Measurements from ENCODE around the gene PTGDR2.
"Not testable (repeated sequence)": the region's sequence is repeated elsewhere in the genome, so short reads cannot be mapped to it uniquely, and the experiment has no call there.

Gene PTGDR2

DNA sequence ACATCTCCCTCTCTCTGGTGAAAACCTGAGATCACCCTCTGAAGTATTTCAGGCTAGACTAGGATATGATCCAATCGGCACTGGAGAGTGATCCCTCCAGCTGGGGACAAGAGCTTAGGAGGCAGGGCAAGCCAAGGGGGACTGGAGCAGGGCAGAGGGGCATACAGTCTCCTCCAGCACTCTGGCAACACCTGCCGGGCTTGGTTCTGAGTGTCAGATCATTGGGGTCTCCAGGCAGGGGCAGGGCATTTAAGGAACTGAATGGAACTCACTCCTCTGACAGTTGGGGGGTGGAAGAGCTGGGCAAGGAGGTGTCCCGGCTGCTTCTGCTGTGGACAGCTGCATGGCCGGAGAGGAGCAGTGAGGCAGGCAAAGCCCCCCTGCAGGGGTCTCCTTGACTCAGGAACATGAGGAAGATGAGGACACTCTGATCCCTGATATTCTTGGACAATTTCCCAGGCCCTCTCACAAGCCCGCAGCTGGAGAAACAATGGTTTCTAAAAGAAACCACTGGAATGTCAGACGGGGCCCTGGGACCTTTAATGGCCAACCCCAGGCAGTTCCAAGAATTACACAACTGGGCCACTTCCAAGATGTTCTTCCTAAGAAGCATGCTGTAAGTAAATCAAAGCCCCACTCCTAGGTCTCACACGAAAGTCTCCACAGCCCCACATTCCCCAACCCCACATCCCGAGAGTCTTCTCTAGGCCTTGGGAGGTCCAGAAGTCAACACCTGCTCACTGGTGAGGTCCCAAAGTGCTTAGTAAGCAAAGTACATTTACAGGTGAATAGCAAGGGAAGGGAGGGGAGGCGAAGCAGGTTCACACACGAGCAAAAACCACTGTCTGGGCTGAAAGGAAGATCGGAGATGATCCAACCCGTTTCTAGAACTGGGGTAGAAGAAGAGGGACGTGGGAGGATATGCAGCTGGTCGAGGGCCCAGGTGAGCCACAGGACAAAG lies 15.0 kb downstream of the PTGDR2 start:
- DNase-seq, result peak; percentile 64

DNA sequence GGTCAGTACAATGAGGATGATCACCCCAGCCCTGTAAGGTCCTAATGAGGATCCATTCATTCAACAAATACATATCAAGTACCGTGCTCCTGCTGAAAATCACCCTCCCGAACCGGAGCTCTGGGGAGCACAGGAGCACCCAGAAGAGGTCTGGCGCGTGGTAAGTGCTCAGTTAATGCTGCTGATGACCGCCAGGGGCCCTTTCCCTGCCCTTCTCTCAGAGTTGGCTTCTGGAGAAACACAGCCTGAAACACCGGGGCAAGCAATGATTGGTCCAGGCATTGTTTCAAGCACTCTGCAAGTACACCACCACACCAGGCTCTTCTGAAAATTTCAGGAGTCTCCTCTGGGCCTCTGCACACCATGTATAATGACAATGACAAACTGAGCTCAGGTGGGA lies 17.6 kb downstream of the PTGDR2 start:
- DNase-seq, result no peak

DNA sequence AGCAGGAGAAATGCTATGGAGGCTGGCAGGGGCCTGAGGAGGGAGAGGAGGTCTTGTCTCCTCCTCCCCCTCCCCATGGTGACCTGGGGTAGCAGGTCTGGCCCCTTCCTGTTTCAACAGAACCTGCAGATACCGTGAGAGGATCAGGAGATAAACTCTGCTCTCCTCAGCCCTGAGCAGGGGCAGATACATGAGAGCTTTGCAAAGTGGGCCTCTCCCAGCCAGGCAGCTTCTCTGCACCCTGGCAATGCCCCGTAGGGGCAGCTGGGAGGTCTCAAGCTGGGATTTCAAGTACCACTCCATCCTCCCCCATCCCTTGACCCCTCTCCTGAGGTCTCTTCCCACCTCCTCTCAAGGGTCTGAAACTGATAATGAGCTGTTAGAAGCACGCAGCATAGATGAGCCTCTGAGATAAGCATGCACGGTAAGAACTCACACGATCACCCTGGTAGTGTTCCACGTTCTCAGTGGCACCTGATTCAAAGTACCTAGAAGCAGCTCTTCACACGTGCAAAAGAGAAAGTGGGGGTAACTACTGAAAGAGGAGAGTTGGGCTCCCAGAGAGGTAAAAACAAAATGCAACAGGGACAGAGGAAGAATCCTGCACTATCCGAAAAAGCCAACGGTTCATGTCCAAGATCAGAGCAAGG lies 18.8 kb downstream of the PTGDR2 start:
- no peak for DNase-seq

DNA sequence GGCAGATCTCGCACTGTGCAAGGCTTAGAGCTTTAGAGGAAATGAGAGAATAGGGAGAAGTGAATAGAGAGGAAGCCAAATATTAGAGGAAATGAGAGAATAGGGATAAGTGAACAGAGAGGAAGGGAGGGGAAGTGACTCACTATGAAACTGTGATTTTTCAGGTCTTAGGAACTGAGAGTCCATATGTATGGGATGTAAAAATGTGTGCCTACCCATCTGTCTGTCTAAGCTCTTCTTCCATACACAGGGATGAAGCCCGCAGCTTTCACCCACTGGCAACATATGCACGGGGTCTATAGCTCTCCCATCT lies 20.3 kb downstream of the PTGDR2 start:
- no peak for DNase-seq

DNA sequence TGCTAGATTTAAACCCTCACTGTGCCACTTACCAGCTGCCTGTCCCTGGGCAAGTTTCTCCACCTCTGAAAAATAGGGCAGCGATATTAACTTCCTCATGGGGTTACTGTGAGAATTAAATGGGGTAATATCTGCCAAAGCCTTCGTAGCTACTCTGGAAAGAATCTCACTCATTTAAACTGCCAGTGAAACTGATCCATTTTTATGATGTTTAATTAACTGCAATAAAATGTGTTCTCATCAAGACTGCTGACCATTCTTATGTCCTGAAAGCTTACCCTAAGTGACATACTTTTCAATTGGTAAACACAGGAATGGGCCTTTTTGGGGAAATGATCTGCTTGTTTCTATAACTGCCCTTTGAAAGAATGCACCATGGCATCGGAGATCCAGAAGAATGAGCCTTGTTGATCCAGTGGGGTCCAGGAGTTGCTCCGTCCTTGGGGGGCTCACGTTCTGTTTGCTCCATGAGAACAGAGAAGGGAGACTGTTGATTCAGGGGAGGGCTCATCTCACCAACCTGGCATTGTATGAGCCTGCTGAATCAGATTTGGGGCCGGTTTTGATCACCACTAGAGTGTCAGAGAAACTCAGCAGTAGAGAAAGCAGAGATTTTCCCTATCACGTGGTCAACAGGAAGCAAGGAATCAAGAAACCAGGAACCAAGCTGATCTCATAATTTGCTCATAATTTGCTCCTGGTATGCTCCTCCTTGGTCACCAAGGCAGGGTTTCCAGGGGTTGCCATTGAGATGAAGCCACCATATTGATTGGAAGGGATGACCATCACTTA lies 20.8 kb downstream of the PTGDR2 start:
- no peak for DNase-seq

DNA sequence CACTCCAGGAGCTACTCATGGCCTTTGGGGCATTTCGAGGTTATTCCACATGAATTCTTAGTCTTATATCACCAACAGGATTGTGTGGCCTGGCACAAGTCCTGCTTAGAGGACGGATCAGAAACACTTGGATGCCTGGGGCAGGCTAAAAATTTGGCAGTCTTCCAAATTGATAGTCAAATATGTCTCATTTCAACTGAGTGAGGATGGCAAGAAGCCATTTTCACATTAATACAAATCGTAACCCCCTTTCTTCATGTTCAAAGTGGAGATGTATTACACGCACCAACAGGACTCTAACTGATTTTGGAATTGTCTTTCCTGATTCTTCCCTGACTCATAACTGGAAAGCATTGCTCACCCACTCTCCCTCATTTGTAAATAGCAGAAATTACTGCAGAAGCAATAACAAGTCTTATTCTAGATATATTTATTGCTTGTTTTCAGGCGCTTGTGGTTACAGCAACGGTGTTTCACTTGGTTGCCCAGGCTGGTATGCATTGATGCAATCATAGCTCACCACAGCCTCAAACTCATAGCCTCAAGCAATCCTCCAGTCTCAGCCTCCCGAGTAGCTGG lies 24.2 kb downstream of the PTGDR2 start:
- DNase-seq, result peak; percentile 86

DNA sequence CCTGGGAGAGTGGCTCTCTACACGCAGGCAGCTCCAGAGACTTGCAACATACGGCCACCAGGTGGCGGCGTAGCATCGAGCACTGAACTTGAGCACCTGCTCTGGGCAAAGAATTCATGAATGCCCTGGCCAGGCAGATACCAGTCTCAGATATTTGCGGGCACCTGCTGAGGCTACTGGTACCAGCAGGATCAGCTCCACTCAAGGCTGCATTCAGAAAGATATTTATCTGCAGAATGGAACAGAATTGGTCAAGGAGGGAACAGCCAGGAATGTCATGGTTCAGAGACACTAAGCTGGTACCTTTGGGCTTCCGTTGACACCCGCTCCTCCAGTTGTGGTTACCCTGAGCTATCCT lies 24.6 kb downstream of the PTGDR2 start:
- DNase-seq, result peak; percentile 82

DNA sequence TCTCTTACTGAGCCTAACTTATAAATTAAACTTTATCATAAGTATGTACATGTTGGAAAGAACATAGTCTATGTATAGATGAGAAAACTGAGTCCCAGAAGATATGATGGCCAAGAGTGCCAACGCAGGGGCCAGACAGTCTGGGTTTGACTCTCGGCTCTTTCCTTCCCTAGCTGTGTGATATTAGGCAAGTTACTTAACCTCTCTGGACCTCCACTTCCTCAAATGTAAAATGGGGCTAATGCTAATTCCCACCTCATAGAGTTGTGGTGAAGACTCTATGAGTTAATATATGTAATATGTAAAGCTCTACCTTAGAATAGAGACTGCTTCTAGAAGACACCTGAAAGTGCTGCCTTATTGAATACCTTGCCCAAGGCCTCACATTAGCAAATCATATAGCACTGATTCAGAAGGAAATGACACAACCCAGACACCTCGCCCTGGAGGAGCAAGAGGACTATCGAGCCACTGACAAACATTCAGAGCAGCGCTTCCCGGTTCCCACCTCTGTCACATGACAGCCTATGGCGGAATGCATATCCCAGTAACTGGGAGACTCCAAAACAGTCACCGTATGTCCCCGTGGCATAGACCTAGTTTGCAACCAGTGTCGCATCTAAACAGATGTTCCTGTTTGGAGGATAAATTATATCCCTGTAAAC lies 25.1 kb downstream of the PTGDR2 start:
- no peak for DNase-seq

DNA sequence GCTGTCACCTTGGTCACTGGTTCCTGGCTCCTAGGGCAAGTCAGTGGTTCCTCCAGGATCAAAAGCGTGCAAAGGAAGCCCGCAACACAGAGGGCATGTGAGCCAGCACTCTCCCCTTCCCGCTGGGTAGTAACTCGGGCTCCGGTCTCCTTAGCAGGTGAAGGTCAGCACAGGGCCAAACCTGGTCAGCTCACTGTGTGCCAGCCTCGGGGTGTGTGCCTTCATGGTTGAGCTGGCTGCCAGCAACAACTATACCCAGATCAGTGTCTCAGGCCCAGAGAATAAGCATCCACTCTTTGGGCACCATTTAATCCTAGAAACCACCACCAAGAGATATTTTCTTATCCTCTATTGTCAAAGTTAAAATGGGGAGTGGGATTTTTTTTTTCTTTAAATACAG lies 30.0 kb downstream of the PTGDR2 start:
- no peak for DNase-seq

DNA sequence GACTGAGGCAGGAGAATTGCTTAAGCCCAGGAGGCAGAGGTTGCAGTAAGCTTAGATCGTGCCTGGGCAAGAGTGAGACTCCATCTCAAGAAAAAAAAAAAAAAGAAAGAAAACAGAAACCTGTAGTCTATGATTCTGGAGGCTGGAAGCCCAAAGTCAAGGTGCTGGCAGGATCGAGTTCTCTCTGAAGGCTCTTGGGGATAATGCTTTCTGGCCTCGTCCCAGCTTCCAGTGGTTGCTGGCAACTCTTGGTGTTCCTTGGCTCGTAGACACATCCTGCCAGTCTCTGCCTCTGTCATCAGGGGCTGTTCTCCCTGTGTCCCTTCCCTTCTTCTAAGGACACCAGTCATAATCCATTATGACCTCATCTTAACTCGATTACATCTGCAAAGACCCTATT lies 30.6 kb downstream of the PTGDR2 start:
- DNase-seq, result no peak

DNA sequence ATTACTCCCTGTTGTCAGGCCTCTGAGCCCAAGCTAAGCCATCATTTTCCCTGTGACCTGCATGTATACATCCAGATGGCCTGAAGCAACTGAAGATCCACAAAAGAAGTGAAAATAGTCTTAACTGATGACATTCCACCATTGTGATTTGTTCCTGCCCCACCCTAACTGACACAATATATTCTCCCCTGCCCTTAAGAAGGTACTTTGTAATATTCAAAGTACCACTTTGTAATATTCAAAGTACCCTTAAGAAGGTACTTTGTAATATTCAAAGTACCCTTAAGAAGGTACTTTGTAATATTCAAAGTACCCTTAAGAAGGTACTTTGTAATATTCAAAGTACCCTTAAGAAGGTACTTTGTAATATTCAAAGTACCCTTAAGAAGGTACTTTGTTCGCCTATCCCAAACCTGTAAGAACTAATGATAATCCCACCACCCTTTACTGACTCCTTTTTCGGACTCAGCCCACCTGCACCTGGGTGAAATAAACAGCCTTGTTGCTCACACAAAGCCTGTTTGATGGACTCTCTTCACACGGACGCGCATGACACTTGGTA lies 31.9 kb downstream of the PTGDR2 start:
- DNase-seq, result not testable (repeated sequence)

DNA sequence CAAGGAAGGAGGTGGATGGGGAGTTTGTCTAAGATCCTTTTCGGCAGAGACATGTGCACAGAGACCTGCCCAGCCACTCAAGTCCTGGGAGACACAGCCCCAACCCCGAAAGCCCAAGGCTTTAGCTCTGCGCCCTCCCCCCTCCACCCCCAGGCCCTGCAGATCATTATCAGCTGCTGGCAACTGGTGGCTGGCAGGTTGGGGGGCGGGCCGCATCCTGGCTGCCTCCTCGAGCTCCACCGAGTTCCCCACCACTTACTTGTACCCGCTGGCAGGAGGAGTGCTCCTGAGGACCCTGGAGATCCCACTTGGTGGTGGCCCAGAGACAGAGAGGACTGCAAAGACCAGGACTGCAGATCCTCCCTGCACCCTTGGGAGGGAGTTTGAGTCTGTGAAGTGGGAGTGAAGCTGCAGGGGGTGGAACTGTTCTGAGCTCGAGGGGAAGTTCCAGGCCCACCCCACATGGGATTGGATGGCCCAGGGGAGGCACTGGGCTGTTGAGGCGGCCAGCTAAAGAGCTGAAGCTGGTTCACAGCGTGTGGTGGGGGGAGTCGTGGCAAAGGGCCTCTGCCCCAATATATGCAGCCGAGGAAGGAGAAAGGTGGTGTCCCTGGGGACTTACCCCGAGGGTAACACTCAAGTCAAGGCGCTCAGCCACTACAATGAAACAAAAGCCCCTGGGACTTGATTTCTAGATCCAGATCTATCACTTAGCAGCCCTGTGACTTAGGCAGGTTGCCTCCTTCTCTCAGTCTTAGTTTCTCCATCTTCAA lies 33.7 kb downstream of the PTGDR2 start:
- DNase-seq, result peak; percentile 13

DNA sequence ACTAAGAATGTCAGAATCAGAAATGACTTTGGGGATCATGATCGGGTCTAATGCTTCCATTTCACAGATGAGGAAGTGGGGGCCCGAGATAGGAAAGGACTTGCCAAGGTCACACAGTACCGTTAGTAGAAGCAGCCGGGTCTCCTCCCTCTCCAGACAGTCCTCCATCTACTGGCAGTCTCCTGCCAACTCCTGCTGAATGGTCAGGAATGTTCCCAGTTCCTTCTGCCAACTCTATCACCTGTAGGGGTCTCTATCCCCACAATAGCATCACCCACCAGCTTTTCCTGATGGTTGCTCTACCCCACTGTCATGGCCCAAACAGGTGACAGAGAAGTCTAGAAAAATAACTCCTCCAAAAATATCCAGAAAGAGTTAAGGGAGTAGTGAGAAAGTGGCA lies 37.7 kb downstream of the PTGDR2 start:
- no peak for DNase-seq

DNA sequence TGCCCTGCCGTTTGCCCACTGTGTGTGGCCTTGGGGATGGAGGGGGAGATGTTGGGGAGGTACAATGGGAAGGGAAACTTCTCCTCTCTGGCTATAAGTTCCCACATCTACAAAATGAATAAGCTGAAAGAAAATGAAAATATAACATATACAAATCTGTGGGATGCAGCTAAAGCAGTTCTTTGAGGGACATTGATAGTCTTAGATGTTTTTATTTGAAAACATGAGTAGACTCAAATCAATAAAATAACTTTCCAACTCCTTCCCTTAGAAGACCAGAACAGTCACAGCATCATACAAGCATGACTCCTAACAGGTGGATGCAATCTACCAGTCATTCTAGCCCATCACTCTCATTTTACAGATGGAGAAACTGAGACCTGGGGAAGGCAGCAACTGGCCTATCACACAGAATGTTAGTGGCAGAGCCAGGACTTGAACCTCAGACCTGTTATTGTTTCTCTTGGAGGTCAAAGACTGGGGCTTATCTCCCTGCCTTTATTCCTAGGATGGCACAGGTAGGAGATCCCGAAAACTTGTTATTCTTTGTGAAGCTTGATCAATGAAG lies 39.1 kb downstream of the PTGDR2 start:
- DNase-seq, result no peak

DNA sequence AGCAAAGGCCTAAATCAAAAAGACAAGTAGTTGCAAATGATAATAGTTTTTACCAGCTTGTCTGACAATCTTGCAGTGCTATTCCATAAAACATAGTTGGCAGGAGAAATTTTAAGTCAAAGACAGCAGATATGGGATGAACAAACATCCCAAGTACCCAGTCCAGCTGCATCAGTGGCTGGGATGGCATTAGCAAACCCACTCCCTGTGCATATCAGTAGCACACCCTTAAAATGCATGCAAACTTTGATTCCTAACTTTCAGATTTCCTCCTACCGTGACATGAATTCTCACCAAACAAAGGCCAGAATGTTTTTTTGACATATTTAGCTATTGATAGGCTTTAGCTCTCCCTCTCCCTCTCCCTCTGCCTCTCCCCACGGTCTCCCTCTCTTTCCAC lies 41.6 kb downstream of the PTGDR2 start:
- DNase-seq, result no peak

DNA sequence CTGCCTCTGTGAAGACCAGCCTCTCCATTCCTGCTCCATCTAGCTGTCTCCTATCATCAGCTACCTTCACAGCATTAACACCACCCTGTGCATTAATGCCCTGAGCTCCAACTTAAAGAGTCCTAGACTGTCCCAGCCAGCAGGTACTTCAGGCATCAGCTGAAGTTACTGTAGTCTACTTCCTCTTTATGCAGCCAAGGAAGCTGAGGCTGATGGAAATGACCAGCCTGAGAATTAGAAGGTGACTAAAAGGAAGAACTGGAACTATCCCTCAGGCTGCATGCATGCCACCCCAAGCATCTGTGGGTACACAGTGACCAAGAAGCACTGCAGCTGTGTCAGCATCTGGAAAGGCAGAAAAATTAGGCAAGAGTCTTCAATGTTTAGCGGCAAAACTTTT lies 42.4 kb downstream of the PTGDR2 start:
- DNase-seq, result no peak

DNA sequence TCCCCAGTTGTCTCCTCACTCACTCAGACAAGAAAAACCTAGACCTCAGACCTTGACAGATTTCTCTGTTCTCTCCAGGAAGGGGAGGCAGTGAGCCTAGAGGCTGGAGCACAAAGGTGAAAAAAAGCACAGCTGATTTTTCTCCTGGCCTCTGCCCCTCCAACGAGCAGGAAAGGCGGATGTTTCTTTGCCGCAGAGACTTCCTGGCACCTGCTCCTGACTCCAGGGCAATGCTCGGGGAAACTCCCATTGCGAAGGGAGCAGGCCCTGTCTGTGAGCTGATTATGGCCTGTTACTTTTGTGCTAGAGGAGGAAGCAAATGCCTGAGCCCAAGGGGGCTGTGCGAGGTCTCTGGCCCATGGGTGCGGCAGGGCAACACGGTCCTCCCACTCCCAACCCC lies 45.2 kb downstream of the PTGDR2 start:
- DNase-seq, result no peak

DNA sequence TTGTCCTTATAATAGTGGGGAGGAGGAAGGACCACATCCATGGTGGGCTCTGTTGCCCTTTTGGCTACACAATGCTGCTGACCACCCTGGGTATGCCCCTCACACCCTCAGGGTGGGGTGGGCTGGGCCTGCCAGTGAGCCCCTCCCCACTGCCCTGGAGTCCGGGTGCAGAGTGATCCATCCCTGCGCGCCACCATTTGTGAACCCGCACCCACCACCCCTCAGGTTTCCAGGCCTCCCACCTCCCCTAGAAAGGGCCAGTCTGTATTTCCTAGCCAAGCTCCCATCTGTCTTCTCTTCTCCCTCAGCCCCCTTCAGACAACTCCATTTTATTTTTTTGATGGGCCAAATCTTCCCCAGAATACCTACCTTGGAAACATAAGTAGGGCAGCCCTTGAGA lies 45.6 kb downstream of the PTGDR2 start:
- DNase-seq, result no peak

DNA sequence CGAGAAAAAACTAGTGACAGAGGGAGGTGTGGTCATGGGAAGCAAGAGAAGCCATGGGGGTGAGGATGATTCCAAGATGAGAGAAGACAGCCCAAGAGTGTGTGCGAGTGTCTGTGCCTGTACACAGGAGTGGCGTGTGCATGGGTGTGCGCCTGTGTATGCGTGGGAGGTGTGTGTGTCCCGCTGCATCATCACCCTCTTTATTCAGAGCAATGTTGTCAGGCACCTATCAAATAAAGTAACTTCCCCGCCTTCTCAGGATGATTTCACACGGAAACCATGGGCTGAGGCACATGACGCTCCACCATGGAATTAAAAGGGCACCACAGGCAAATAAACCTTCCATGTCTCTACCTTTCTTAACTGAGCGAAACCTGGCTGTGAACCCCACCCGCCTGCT lies 46.1 kb downstream of the PTGDR2 start:
- no peak for DNase-seq

DNA sequence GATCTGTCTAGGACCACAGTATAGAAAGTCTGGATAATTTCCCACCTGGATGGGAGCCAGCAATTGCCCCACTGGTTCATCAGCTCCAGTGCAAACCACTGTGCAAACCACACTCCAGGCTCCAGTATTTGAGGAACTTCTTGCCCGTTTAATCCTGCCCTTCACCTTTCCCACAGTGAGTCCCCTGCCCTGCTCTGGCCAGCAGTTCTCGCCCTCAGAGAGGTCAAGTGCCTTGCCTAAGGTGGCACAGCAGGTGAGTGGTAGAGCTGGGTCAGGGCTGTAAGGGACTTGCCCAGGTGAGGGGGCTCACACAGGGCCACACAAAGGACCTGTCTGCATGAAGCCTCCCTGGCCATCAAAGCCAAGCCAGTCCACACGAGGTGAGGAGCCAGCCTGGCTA lies 46.5 kb downstream of the PTGDR2 start:
- DNase-seq, result no peak

DNA sequence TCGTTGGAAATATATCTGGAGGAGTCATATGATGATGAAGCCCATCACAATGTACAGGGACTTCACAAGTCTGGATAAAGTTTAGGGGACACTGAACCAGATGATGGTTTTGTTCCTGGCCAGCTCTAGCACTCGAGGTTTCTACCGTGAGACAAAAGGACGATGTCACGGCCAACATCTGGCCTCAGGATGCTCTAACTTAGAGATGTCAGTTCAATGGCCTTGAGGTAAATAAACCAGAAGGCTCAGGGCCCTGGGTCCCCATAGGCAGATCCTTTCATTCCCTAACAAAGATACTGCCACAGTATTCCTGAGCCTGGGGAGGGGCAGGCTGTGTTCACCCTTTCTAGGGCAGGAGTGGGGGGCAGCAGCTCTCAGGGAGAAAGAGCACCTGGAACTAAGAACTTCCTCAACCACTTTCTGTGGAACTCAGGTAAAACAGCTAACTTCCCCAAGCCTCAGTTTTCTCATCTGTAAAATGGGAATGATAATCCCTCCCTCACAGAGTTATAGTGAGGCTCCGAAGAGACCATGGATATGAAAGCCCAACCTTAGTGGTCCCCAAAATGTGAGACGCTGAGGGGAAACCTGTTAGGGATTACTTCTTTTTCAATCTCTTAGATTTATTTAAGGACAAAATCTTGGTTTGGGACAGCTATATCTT lies 52.3 kb downstream of the PTGDR2 start:
- no peak for DNase-seq
